Thyroid gland (tissue), 4 donors: ENCODE data around the gene LRRFIP2. TPM values are rescaled to one million over a fixed set of nuclear protein-coding genes. Genes with fewer than 3 reads are reported as not detected.

Source experiments
- DNase-seq, 2 donors: peaks; one replicate each; pipeline ENCODE4 v3.0.0-alpha.2; 2019
- H3K27ac ChIP-seq, 3 donors: fragments of 200-600 bp; sonication (generic); 1 replicate in 2 of 3; 2 replicates in 1 of 3; pipeline ENCODE4 v1.5.1; 2016 to 2019; ENCODE audit warnings: mild to moderate bottlenecking in 1 of 3, moderate library complexity in 1 of 3
- H3K27me3 ChIP-seq: fragments of 200-600 bp; sonication (generic); one replicate; pipeline ENCODE4 v1.5.1; 2019
- H3K36me3 ChIP-seq, 2 donors: fragments of 200-600 bp; sonication (generic); one replicate each; pipeline ENCODE4 v1.5.1; 2016 to 2019
- H3K4me1 ChIP-seq, 2 donors: fragments of 200-600 bp; sonication (generic); one replicate each; pipeline ENCODE4 v1.5.1; 2017 to 2019
- H3K4me3 ChIP-seq, 3 donors: fragments of 200-600 bp; sonication (generic); replicated peaks in 1 of 3; 1 replicate in 2 of 3; 2 replicates in 1 of 3; pipeline ENCODE4 v1.5.1; 2016; ENCODE audit warnings: mild to moderate bottlenecking in 1 of 3
- H3K9me3 ChIP-seq: fragments of 200-600 bp; sonication (generic); one replicate; pipeline ENCODE4 v1.5.1; 2017
- CTCF ChIP-seq, 6 experiments: fragments of 200-600 bp in 3 of 6; fragments of 450-650 bp in 3 of 6; sonication (generic) in 3 of 6; IDR thresholded peaks; one replicate each; pipeline ENCODE4 v1.5.1; 2016 to 2019; ENCODE audit warnings: antibody characterized with exemption in 6 of 6, mild to moderate bottlenecking in 2 of 6, inconsistent platforms in 1 of 6, moderate library complexity in 1 of 6
- POLR2A ChIP-seq, 2 donors: fragments of 450-650 bp; IDR thresholded peaks; one replicate each; pipeline ENCODE4 v1.6.1; 2017; ENCODE audit warnings: antibody characterized with exemption in 2 of 2, mild to moderate bottlenecking in 2 of 2, moderate library complexity in 1 of 2
- WGBS, 2 donors: methylation state at CpG; one replicate each; pipeline ENCODE4 v1.1.5; 2017; 5-methylcytosine and 5-hydroxymethylcytosine counted together
- intact Hi-C: fragments of 100-400 bp; cut with DNase I; formaldehyde crosslinking; loops from one replicate; pipeline ENCODE4 v1.15.1; 2023
- total RNA-seq, 4 donors: library from RNA; depleted of rRNA; stranded (reverse); fragments of >200 nt; gene quantifications; one replicate each; pipeline ENCODE4 v1.2.3, GENCODE V29; 2016

LRRFIP2 gene
- total RNA-seq, 4 donors from 2014 or later, result 86.4 to 147 (median 93.8) TPM

DNA sequence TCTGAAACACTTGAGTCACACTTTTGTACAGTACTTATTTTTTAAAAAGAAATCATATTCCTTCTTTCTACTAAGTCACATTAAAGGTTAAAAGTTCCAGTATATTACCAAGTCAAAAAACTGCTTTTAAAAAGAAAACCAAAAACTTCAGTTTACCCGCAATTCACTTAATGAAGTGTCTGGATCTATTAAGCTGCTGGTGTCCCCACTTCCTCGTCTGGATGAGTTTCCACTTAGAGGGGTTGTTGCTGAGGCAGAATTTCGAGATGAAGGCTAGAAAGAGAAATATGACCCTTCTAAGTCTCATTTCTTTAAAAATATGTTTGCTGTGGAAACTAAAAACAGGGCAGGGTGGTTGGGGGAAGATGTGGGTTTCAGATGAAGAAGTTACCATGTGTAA lies 79.7 kb downstream of the LRRFIP2 start:
- intact Hi-C loops, result no loop called here
- H3K36me3 ChIP-seq, result no peaks in the 10 kb centered on the region
- TF ChIP-seq POLR2A (IDR thresholded peaks at IDR 0.05) (no peak), CTCF (IDR thresholded peaks at IDR 0.05) (no peak)

GRCh38 chr3:37093481-37093880 lies 80.9 kb downstream of the LRRFIP2 start:
- TF ChIP-seq POLR2A (IDR thresholded peaks at IDR 0.05), result no peak
- no peak for TF ChIP-seq CTCF (IDR thresholded peaks at IDR 0.05)
- DNase-seq, result no peak
- 96 to 97% methylated on average over 2 of the region's 2 CpGs for WGBS, 2 donors

More for the DNA sequence above, 79.7 kb downstream of the LRRFIP2 start:
- H3K27me3 ChIP-seq, result no peaks in the 10 kb centered on the region
- H3K4me3 ChIP-seq, result no peak overlapping the region
- 81 to 91% methylated on average over 3 of the region's 3 CpGs for WGBS, 2 donors
- no peaks in the 10 kb centered on the region for H3K9me3 ChIP-seq
- H3K27ac ChIP-seq, result no peak overlapping the region
- H3K4me1 ChIP-seq, result peaks cover 3 to 7% of the 10 kb centered on the region in 2 donors
- no peak for DNase-seq

GRCh38 chr3:37092484-37092883 lies 81.9 kb downstream of the LRRFIP2 start:
- intact Hi-C loops, result no loop called here
- TF ChIP-seq POLR2A (IDR thresholded peaks at IDR 0.05), result no peak
- TF ChIP-seq CTCF (IDR thresholded peaks at IDR 0.05), result no peak
- no peak for DNase-seq
- 92 to 95% methylated on average over 3 of the region's 3 CpGs for WGBS, 2 donors
- Histone ChIP-seq H3K27me3 (no peaks in the 10 kb centered on the region), H3K9me3 (no peaks in the 10 kb centered on the region), H3K4me1 (peaks cover 3 to 7% of the 10 kb centered on the region in 2 donors), H3K27ac (no peak overlapping the region), H3K36me3 (no peaks in the 10 kb centered on the region), H3K4me3 (no peak overlapping the region)

More at GRCh38 chr3:37093481-37093880, 80.9 kb downstream of the LRRFIP2 start:
- Histone ChIP-seq H3K27ac (no peak overlapping the region), H3K4me1 (peaks cover 3 to 7% of the 10 kb centered on the region in 2 donors), H3K36me3 (no peaks in the 10 kb centered on the region), H3K27me3 (no peaks in the 10 kb centered on the region), H3K9me3 (no peaks in the 10 kb centered on the region), H3K4me3 (no peak overlapping the region)
- intact Hi-C loops, result no loop called here

- Histone ChIP-seq H3K36me3 (no peaks in the 10 kb centered on the region), H3K4me3 (no peak overlapping the region), H3K27me3 (no peaks in the 10 kb centered on the region), H3K4me1 (no peaks in the 10 kb centered on the region), H3K27ac (no peak overlapping the region), H3K9me3 (no peaks in the 10 kb centered on the region)
- WGBS, 2 donors, result 94 to 97% methylated on average over 2 of the region's 2 CpGs
- intact Hi-C loops, result no loop called here
- no peak for DNase-seq
- TF ChIP-seq POLR2A (IDR thresholded peaks at IDR 0.05) (no peak), CTCF (IDR thresholded peaks at IDR 0.05) (no peak)
These were observed 86.5 kb downstream of the LRRFIP2 start for GRCh38 chr3:37087870-37088269.

DNA sequence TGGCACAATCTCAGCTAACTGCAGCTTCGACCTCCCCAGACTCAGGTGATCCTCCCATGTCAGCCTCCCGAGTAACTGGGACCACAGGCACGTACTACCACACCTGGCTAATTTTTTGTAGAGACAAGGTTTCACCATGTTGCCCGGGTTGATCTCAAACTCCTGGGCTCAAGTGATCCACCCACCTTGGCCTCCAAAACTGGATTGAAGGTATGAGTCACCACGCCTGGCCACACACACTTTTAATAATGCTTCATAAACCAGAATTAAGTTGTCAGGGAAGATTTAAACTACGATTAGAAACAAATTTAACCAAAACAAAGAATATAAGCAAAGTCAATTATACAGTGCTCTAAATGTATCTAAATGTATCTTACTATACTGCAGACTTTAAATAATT lies 87.5 kb downstream of the LRRFIP2 start:
- Histone ChIP-seq H3K4me1 (no peaks in the 10 kb centered on the region), H3K27me3 (no peaks in the 10 kb centered on the region), H3K27ac (no peak overlapping the region), H3K36me3 (no peaks in the 10 kb centered on the region), H3K9me3 (no peaks in the 10 kb centered on the region), H3K4me3 (no peak overlapping the region)
- intact Hi-C loops, result no loop called here
- TF ChIP-seq CTCF (IDR thresholded peaks at IDR 0.05), result no peak
- DNase-seq, result no peak
- 96 to 98% methylated on average over 6 of the region's 6 CpGs for WGBS, 2 donors
